HepG2 (cell line): ENCODE data around the gene NRDC. TPM values are rescaled to one million over a fixed set of nuclear protein-coding genes. Genes with fewer than 3 reads are reported as not detected.

Experiments
- ATAC-seq: fragments of 200-7000 bp; cut with Tn5 transposase; 3 replicates; pipeline ENCODE4 v1.9.1; 2020; ENCODE audit warnings: mild to moderate bottlenecking, moderate library complexity
- BruUV-seq: library from RNA; stranded (reverse); fragments of 400-500 nt; replicated peaks from 2 replicates; lab custom pipeline; 2021; lab: Mats Ljungman, UMichigan
- CTCF ChIA-PET: fragments of 300-600 bp; formaldehyde crosslinking; extraction: SDS; loops from one replicate; lab custom pipeline; 2021; ENCODE audit warnings: low total read pairs, inconsistent platforms, low intra/inter-chr PET ratio; lab: Yijun Ruan, JAX
- POLR2A ChIA-PET: fragments of 350-600 bp; sonication (Branson Sonifier 250); formaldehyde crosslinking; loops from one replicate; lab custom pipeline; 2020; ENCODE audit warnings: antibody characterized with exemption, inconsistent platforms; lab: Yijun Ruan, JAX
- DNase-seq: peaks from one replicate; pipeline ENCODE4 v3.0.0-alpha.2; 2015; ENCODE audit warnings: low spot score
- FAIRE-seq: peaks from 3 replicates; lab custom pipeline; 2011; peaks lifted over from hg19 to GRCh38; lab: Jason Lieb, UNC
- H2AFZ ChIP-seq: one replicate; pipeline ENCODE4 v1.6.1; 2011; ENCODE audit warnings: low read length, inconsistent platforms
- H3K27ac ChIP-seq: fragments of 300-600 bp; 3 replicates; pipeline ENCODE4 v1.8.0; 2011; ENCODE audit warnings: mixed run types, mild to moderate bottlenecking, mixed read lengths, low read length, inconsistent platforms; ENCODE audit not compliant: insufficient read depth; ENCODE audit errors: extremely low read length
- H3K27me3 ChIP-seq, 2 experiments: fragments of 200-600 bp in 1 of 2; 2 replicates in 1 of 2; 3 replicates in 1 of 2; pipeline versions ENCODE4 v1.6.0 to v1.8.0; 2011; ENCODE audit warnings: low read length in 2 of 2, mild to moderate bottlenecking in 2 of 2, moderate library complexity in 2 of 2, inconsistent platforms in 1 of 2; ENCODE audit not compliant: insufficient read depth in 2 of 2, control insufficient read depth in 1 of 2
- H3K36me3 ChIP-seq, 2 experiments: fragments of 200-600 bp in 1 of 2; replicated peaks in 1 of 2; 2 replicates in 1 of 2; 3 replicates in 1 of 2; pipeline versions ENCODE4 v1.5.1 to v1.8.0; 2011; ENCODE audit warnings: low read length in 2 of 2, inconsistent platforms in 1 of 2; ENCODE audit not compliant: insufficient read depth in 2 of 2, control insufficient read depth in 1 of 2
- H3K4me1 ChIP-seq: 2 replicates; pipeline ENCODE4 v1.5.1; 2012; ENCODE audit warnings: low read length, inconsistent platforms; ENCODE audit not compliant: insufficient read depth
- H3K4me2 ChIP-seq: 2 replicates; pipeline ENCODE4 v1.6.0; 2011; ENCODE audit warnings: low read depth, low read length, inconsistent platforms
- H3K4me3 ChIP-seq, 3 experiments: fragments of 200-600 bp in 1 of 3; sonication (generic), shearing (Covaris generic) in 1 of 3; replicated peaks in 1 of 3; 2 replicates each; pipeline ENCODE4 v1.5.1; 2011 to 2016; ENCODE audit warnings: low read length in 3 of 3, inconsistent platforms in 2 of 3, low read depth in 2 of 3, mild to moderate bottlenecking in 2 of 3, control low read depth in 1 of 3, mixed read lengths in 1 of 3; ENCODE audit not compliant: insufficient read depth in 1 of 3
- H3K79me2 ChIP-seq: one replicate; pipeline ENCODE4 v1.6.1; 2011; ENCODE audit warnings: low read length, inconsistent platforms; ENCODE audit not compliant: insufficient read depth
- H3K9ac ChIP-seq: 2 replicates; pipeline ENCODE4 v1.6.0; 2011; ENCODE audit warnings: mild to moderate bottlenecking, low read depth, low read length, inconsistent platforms; ENCODE audit not compliant: insufficient read depth
- H3K9me3 ChIP-seq: 2 replicates; pipeline ENCODE4 v1.5.1; 2012; ENCODE audit warnings: mild to moderate bottlenecking, low read length
- H4K20me1 ChIP-seq: 2 replicates; pipeline ENCODE4 v1.6.0; 2011; ENCODE audit warnings: inconsistent platforms, mild to moderate bottlenecking, low read length, moderate library complexity; ENCODE audit not compliant: insufficient read depth
- CTCF ChIP-seq: sonication (generic); formaldehyde crosslinking; IDR thresholded peaks from 2 replicates; pipeline ENCODE4 v1.5.0; 2020; ENCODE audit warnings: mild to moderate bottlenecking, missing genetic modification reagents, moderate library complexity
- DR1 ChIP-seq: sonication (generic); formaldehyde crosslinking; IDR thresholded peaks from 2 replicates; pipeline ENCODE4 v1.8.0; 2021; ENCODE audit warnings: mild to moderate bottlenecking, missing genetic modification reagents, inconsistent platforms
- DRAP1 ChIP-seq: IDR thresholded peaks from 2 replicates; pipeline ENCODE4 v1.6.1; 2016; ENCODE audit warnings: missing genetic modification reagents, missing compliant biosample characterization
- EED ChIP-seq: sonication (generic); formaldehyde crosslinking; IDR thresholded peaks from 2 replicates; pipeline ENCODE4 v1.5.0; 2020; ENCODE audit warnings: mild to moderate bottlenecking, missing genetic modification reagents
- FOXM1 ChIP-seq: sonication (generic); formaldehyde crosslinking; IDR thresholded peaks from 2 replicates; pipeline ENCODE4 v1.5.0; 2020; ENCODE audit warnings: missing genetic modification reagents
- KDM5A ChIP-seq: fragments of 200-600 bp; sonication (generic); IDR thresholded peaks from 2 replicates; pipeline ENCODE4 v1.7.0; 2018; ENCODE audit warnings: antibody characterized with exemption, mild to moderate bottlenecking, low read length, borderline replicate concordance
- MEIS1 ChIP-seq: sonication (generic); formaldehyde crosslinking; IDR thresholded peaks from 2 replicates; pipeline ENCODE4 v1.9.0; 2021; ENCODE audit warnings: mild to moderate bottlenecking, missing genetic modification reagents, moderate library complexity, borderline replicate concordance
- NFKBIZ ChIP-seq: IDR thresholded peaks from 2 replicates; pipeline ENCODE4 v1.6.1; 2018; ENCODE audit warnings: missing genetic modification reagents, missing compliant biosample characterization
- RFXAP ChIP-seq: sonication (generic); formaldehyde crosslinking; IDR thresholded peaks from 2 replicates; pipeline ENCODE4 v1.4.0; 2020; ENCODE audit warnings: missing genetic modification reagents, borderline replicate concordance
- ZFYVE20 ChIP-seq: sonication (generic); formaldehyde crosslinking; IDR thresholded peaks from 2 replicates; pipeline ENCODE4 v1.8.0; 2023; ENCODE audit warnings: low read depth, mild to moderate bottlenecking, moderate library complexity, missing genetic modification reagents, borderline replicate concordance
- ZNF280D ChIP-seq: sonication (generic); formaldehyde crosslinking; IDR thresholded peaks from 2 replicates; pipeline ENCODE4 v1.5.1; 2020; ENCODE audit warnings: mild to moderate bottlenecking, missing genetic modification reagents
- ZNF281 ChIP-seq: sonication (generic); formaldehyde crosslinking; IDR thresholded peaks from 2 replicates; pipeline ENCODE4 v1.4.0; 2020; ENCODE audit warnings: missing genetic modification reagents, borderline replicate concordance
- ZNF569 ChIP-seq: sonication (generic); formaldehyde crosslinking; IDR thresholded peaks from 2 replicates; pipeline ENCODE4 v1.5.0; 2020; ENCODE audit warnings: mild to moderate bottlenecking, missing genetic modification reagents, moderate library complexity, borderline replicate concordance
- ZNF614 ChIP-seq: IDR thresholded peaks from 2 replicates; pipeline ENCODE4 v1.6.1; 2018; ENCODE audit warnings: missing biosample characterization, missing genetic modification reagents, inconsistent platforms, borderline replicate concordance
- ZNF75D ChIP-seq: sonication (generic); formaldehyde crosslinking; IDR thresholded peaks from 2 replicates; pipeline ENCODE4 v1.8.1; 2023; ENCODE audit warnings: missing genetic modification reagents, mild to moderate bottlenecking, borderline replicate concordance
- ZSCAN31 ChIP-seq: sonication (generic); formaldehyde crosslinking; IDR thresholded peaks from 2 replicates; pipeline ENCODE4 v1.5.0; 2020; ENCODE audit warnings: low read depth, mild to moderate bottlenecking, missing genetic modification reagents
- WGBS: methylation state at CpG from one replicate; pipeline ENCODE4 v1.1.6; 2017; ENCODE audit warnings: low lambda C conversion rate; 5-methylcytosine and 5-hydroxymethylcytosine counted together
- in situ Hi-C: cut with HindIII; loops from 2 replicates; pipeline ENCODE4 v1.10.0; 2017; ENCODE audit warnings: low pct_unique_long_range_greater_than_20kb; ENCODE audit not compliant: extremely low pct_ligation_motif_present
- intact Hi-C: fragments of 100-400 bp; cut with micrococcal nuclease; formaldehyde crosslinking; loops from one replicate; pipeline ENCODE4 v1.10.0; 2022; ENCODE audit not compliant: unreplicated experiment
- polyA plus RNA-seq, 8 experiments: library from polyadenylated mRNA; depleted of rRNA in 3 of 8; stranded (reverse) in 7 of 8; unstranded in 1 of 8; fragments of >200 nt; fragmentation: Illumina TruSeq in 4 of 8; extraction: Trizol in 4 of 8; gene quantifications; 2 replicates each; pipeline versions ENCODE4 v1.2.1 to v1.2.3, GENCODE V29; 2011 to 2016; ENCODE audit warnings: low read depth in 4 of 8, missing spikeins in 1 of 8, mixed read lengths in 1 of 8; ENCODE audit not compliant: insufficient read depth in 1 of 8
- total RNA-seq, 5 experiments: library from RNA; depleted of rRNA; stranded (reverse); fragments of >200 nt; fragmentation: Illumina TruSeq; extraction: Trizol; gene quantifications; 2 replicates each; pipeline ENCODE4 v1.2.3, GENCODE V29; 2016; ENCODE audit warnings: low read depth in 1 of 5

The NRDC gene
- total and polyA plus RNA-seq, 2 of the 13 experiments (the other 11 are each of a cell fraction or from before 2014, with no cell fraction given), result 57.6 to 64.9 TPM

- Histone ChIP-seq H4K20me1 (peaks cover 4% of the 10 kb centered on the region; the same call in 1 of the 2 replicates), H3K27ac (peak overlapping the region; percentile 95), H3K9me3 (no peaks in the 10 kb centered on the region), H3K79me2 (peaks cover 47% of the 10 kb centered on the region), H3K4me1 (peaks cover 43% of the 10 kb centered on the region), H3K4me2 (peak overlapping the region; percentile 90), H3K9ac (peak overlapping the region; percentile 98), H3K36me3 (no peaks in the 10 kb centered on the region), H3K4me3 (peak overlapping the region; percentile 78 to 98 (median 93)), H3K27me3 (peaks cover 0 to 2% of the 10 kb centered on the region in 2 experiments; a peak in 2 of 5 replicates), H2AFZ (no peak overlapping the region)
- WGBS, result no CpG with 5 or more reads among the region's 17 CpGs
- ATAC-seq, result no peak
- no TSS peak for BruUV-seq
- POLR2A ChIA-PET, result interaction anchor here (0.6 to 1.0 kb wide), 3 partner anchors 9 to 177 kb away, joined by 3 to 4 read pairs (median 3); partner anchors contain the start of gene TXNDC12
- no peak for FAIRE-seq
- CTCF ChIA-PET, result no interaction called here
- intact Hi-C loops, result no loop called here
- in situ Hi-C loops, result no loop called here
- no peak for DNase-seq
- TF ChIP-seq EED, result 0 out of 2 replicates have a peak, but pooled peaks have one; percentile 54
- TF ChIP-seq ZFYVE20 (CRISPR knock-in tag), result 0 out of 2 replicates have a peak, but pooled peaks have one; percentile 54
- TF ChIP-seq DR1 (CRISPR knock-in tag), result no peak; the same call in 1 of the 2 replicates
- peak; percentile 59; the same call in 1 of the 2 replicates for TF ChIP-seq ZNF280D (CRISPR knock-in tag)
- TF ChIP-seq RFXAP (CRISPR knock-in tag), result peak; percentile 4; the same call in 1 of the 2 replicates
- TF ChIP-seq ZNF569 (CRISPR knock-in tag), result no peak
- TF ChIP-seq ZNF75D (CRISPR knock-in tag), result no peak; the same call in 1 of the 2 replicates
- no peak for TF ChIP-seq FOXM1
- no peak for TF ChIP-seq ZNF614 (CRISPR knock-in tag)
- TF ChIP-seq NFKBIZ (CRISPR knock-in tag), result peak; percentile 25; the same call in 1 of the 2 replicates
- 0 out of 2 replicates have a peak, but pooled peaks have one; percentile 32 for TF ChIP-seq ZSCAN31 (CRISPR knock-in tag)
- TF ChIP-seq ZNF281 (CRISPR knock-in tag), result no peak
- TF ChIP-seq MEIS1 (CRISPR knock-in tag), result 0 out of 2 replicates have a peak, but pooled peaks have one; percentile 40
- TF ChIP-seq KDM5A, result peak; percentile 50
- TF ChIP-seq DRAP1 (CRISPR knock-in tag), result no peak
- TF ChIP-seq CTCF (CRISPR knock-in tag), result 0 out of 2 replicates have a peak, but pooled peaks have one; percentile 2
These were observed 265 bp downstream of the NRDC start for GRCh38 chr1:51878308-51878615.
